Trophoblast cell (in vitro differentiated cells and primary cell): ENCODE results near the gene POLR3H.

Experiments
- DNase-seq, 2 donors: peaks; one replicate each; pipeline ENCODE4 v3.0.0-alpha.2; 2016
- H2AFZ ChIP-seq: 2 replicates; pipeline ENCODE4 v1.6.1; 2013; ENCODE audit warnings: low read length, moderate library complexity, mild to moderate bottlenecking; ENCODE audit not compliant: insufficient read depth, poor library complexity
- H2AK5ac ChIP-seq: 2 replicates; pipeline ENCODE4 v1.6.1; 2013; ENCODE audit warnings: mild to moderate bottlenecking, low read length
- H2BK120ac ChIP-seq: 2 replicates; pipeline ENCODE4 v1.6.1; 2013; ENCODE audit warnings: low read length, mild to moderate bottlenecking, moderate library complexity; ENCODE audit not compliant: insufficient read depth, poor library complexity
- H2BK12ac ChIP-seq: 2 replicates; pipeline ENCODE4 v1.6.1; 2013; ENCODE audit warnings: mild to moderate bottlenecking, low read length, moderate library complexity
- H2BK5ac ChIP-seq: 2 replicates; pipeline ENCODE4 v1.6.1; 2013; ENCODE audit warnings: low read length, low read depth, moderate library complexity, mild to moderate bottlenecking; ENCODE audit not compliant: poor library complexity
- H3K14ac ChIP-seq: 2 replicates; pipeline ENCODE4 v1.6.1; 2013; ENCODE audit warnings: mild to moderate bottlenecking, low read length
- H3K18ac ChIP-seq: 2 replicates; pipeline ENCODE4 v1.6.1; 2013; ENCODE audit warnings: mild to moderate bottlenecking, low read length
- H3K23ac ChIP-seq: 2 replicates; pipeline ENCODE4 v1.6.1; 2013; ENCODE audit warnings: low read length
- H3K27ac ChIP-seq: 2 replicates; pipeline ENCODE4 v1.5.1; 2013; ENCODE audit warnings: low read depth, mild to moderate bottlenecking, inconsistent platforms, low read length, moderate library complexity
- H3K27me3 ChIP-seq: 2 replicates; pipeline ENCODE4 v1.6.1; 2013; ENCODE audit warnings: inconsistent platforms, mild to moderate bottlenecking, low read length, moderate library complexity; ENCODE audit not compliant: insufficient read depth
- H3K36me3 ChIP-seq, 2 experiments: 1 replicate in 1 of 2; 2 replicates in 1 of 2; pipeline ENCODE4 v1.6.1; 2013; ENCODE audit warnings: low read length in 2 of 2, mild to moderate bottlenecking in 2 of 2, moderate library complexity in 1 of 2; ENCODE audit not compliant: insufficient read depth in 2 of 2, control insufficient read depth in 1 of 2
- H3K4ac ChIP-seq: 2 replicates; pipeline ENCODE4 v1.6.1; 2013; ENCODE audit warnings: low read depth, mild to moderate bottlenecking, low read length, moderate library complexity
- H3K4me1 ChIP-seq, 2 experiments: 1 replicate in 1 of 2; 2 replicates in 1 of 2; pipeline ENCODE4 v1.6.1; 2013; ENCODE audit warnings: low read length in 2 of 2, mild to moderate bottlenecking in 2 of 2, moderate library complexity in 1 of 2; ENCODE audit not compliant: insufficient read depth in 2 of 2, control insufficient read depth in 1 of 2
- H3K4me2 ChIP-seq: 2 replicates; pipeline ENCODE4 v1.6.1; 2013; ENCODE audit warnings: inconsistent platforms, mild to moderate bottlenecking, low read length, moderate library complexity
- H3K4me3 ChIP-seq: 2 replicates; pipeline ENCODE4 v1.5.1; 2013; ENCODE audit warnings: mild to moderate bottlenecking, low read depth, low read length, inconsistent platforms
- H3K79me1 ChIP-seq: one replicate; pipeline ENCODE4 v1.6.1; 2013; ENCODE audit warnings: low read length
- H3K79me2 ChIP-seq: 2 replicates; pipeline ENCODE4 v1.6.1; 2013; ENCODE audit warnings: low read length, mild to moderate bottlenecking; ENCODE audit not compliant: control insufficient read depth, insufficient read depth, poor library complexity
- H3K9ac ChIP-seq: 2 replicates; pipeline ENCODE4 v1.6.1; 2013; ENCODE audit warnings: mild to moderate bottlenecking, low read length
- H3K9me3 ChIP-seq: 2 replicates; pipeline ENCODE4 v1.6.1; 2013; ENCODE audit warnings: low read depth, mild to moderate bottlenecking, control low read depth, inconsistent platforms, low read length; ENCODE audit not compliant: insufficient read depth
- H4K12ac ChIP-seq: 2 replicates; pipeline ENCODE4 v1.6.1; 2013; ENCODE audit warnings: low read depth, mild to moderate bottlenecking, low read length, moderate library complexity
- H4K8ac ChIP-seq: 2 replicates; pipeline ENCODE4 v1.6.1; 2013; ENCODE audit warnings: low read depth, mild to moderate bottlenecking, low read length, moderate library complexity
- H4K91ac ChIP-seq: one replicate; pipeline ENCODE4 v1.6.1; 2013; ENCODE audit warnings: low read depth, mild to moderate bottlenecking, low read length, moderate library complexity
- WGBS: extraction: QIAGEN DNeasy Blood & Tissue Kit; methylation state at CpG from one replicate; pipeline ENCODE4 v1.1.7; 2013; ENCODE audit warnings: missing lambda C conversion rate; ENCODE audit not compliant: insufficient read length, insufficient coverage; ENCODE audit errors: extremely low coverage; 5-methylcytosine and 5-hydroxymethylcytosine counted together

The POLR3H gene

GRCh38 chr22:41557401-41558240 lies 13.4 kb upstream of the POLR3H start:
- H3K4me1 ChIP-seq, result peaks cover 14 to 24% of the 10 kb centered on the region in 2 experiments
- no peak overlapping the region for H3K18ac ChIP-seq
- H3K79me1 ChIP-seq, result peaks cover 6% of the 10 kb centered on the region
- H3K9me3 ChIP-seq, result no peaks in the 10 kb centered on the region
- no peak overlapping the region for H4K91ac ChIP-seq
- H3K14ac ChIP-seq, result no peak overlapping the region
- H3K27me3 ChIP-seq, result no peaks in the 10 kb centered on the region
- peak overlapping the region; percentile 5 for H2BK12ac ChIP-seq
- no peak overlapping the region for H3K4me2 ChIP-seq
- no peak for DNase-seq
- H3K27ac ChIP-seq, result no peak overlapping the region
- H2AFZ ChIP-seq, result no peak overlapping the region
- H4K8ac ChIP-seq, result no peak overlapping the region
- H2BK5ac ChIP-seq, result no peak overlapping the region
- no peak overlapping the region for H3K23ac ChIP-seq
- no CpG with 5 or more reads among the region's 19 CpGs for WGBS
- H3K4ac ChIP-seq, result no peak overlapping the region
- H2AK5ac ChIP-seq, result peak overlapping the region; percentile 44
- H3K4me3 ChIP-seq, result no peak overlapping the region
- no peak overlapping the region for H2BK120ac ChIP-seq
- H3K9ac ChIP-seq, result no peak overlapping the region
- H3K79me2 ChIP-seq, result peaks cover 2% of the 10 kb centered on the region
- H4K12ac ChIP-seq, result no peak overlapping the region
- H3K36me3 ChIP-seq, result no peaks in the 10 kb centered on the region

GRCh38 chr22:41556561-41556960 lies 12.3 kb upstream of the POLR3H start:
- Histone ChIP-seq H4K8ac (no peak overlapping the region), H2AK5ac (no peak overlapping the region), H3K4me1 (peaks cover 7 to 16% of the 10 kb centered on the region in 2 experiments), H3K79me2 (peaks cover under 1% of the 10 kb centered on the region), H4K12ac (no peak overlapping the region), H3K79me1 (peaks cover 3% of the 10 kb centered on the region), H4K91ac (no peak overlapping the region), H3K23ac (no peak overlapping the region), H2BK5ac (no peak overlapping the region), H2BK12ac (no peak overlapping the region), H3K4me2 (no peak overlapping the region), H3K18ac (no peak overlapping the region), H3K36me3 (no peaks in the 10 kb centered on the region), H2BK120ac (no peak overlapping the region), H3K27ac (no peak overlapping the region), H2AFZ (no peak overlapping the region), H3K27me3 (no peaks in the 10 kb centered on the region), H3K4me3 (no peak overlapping the region), H3K9ac (no peak overlapping the region), H3K9me3 (no peaks in the 10 kb centered on the region), H3K4ac (no peak overlapping the region), H3K14ac (no peak overlapping the region)
- no peak for DNase-seq
- whole genome bisulfite sequencing, result no CpG with 5 or more reads among the region's 10 CpGs

GRCh38 chr22:41555325-41555982 lies 11.2 kb upstream of the POLR3H start:
- no peak overlapping the region for H2BK5ac ChIP-seq
- H3K9me3 ChIP-seq, result no peaks in the 10 kb centered on the region
- no peak overlapping the region for H2AK5ac ChIP-seq
- no peak overlapping the region for H3K4me3 ChIP-seq
- H3K18ac ChIP-seq, result no peak overlapping the region
- no peak overlapping the region for H3K14ac ChIP-seq
- H4K91ac ChIP-seq, result no peak overlapping the region
- H2BK120ac ChIP-seq, result no peak overlapping the region
- H3K23ac ChIP-seq, result no peak overlapping the region
- H3K4me1 ChIP-seq, result peaks cover 0 to 6% of the 10 kb centered on the region in 2 experiments
- no peak overlapping the region for H4K12ac ChIP-seq
- no peak overlapping the region for H3K4me2 ChIP-seq
- no CpG with 5 or more reads among the region's 7 CpGs for WGBS
- H3K79me1 ChIP-seq, result no peaks in the 10 kb centered on the region
- H4K8ac ChIP-seq, result no peak overlapping the region
- H3K36me3 ChIP-seq, result no peaks in the 10 kb centered on the region
- no peaks in the 10 kb centered on the region for H3K79me2 ChIP-seq
- no peak overlapping the region for H3K27ac ChIP-seq
- H3K9ac ChIP-seq, result no peak overlapping the region
- no peaks in the 10 kb centered on the region for H3K27me3 ChIP-seq
- H2AFZ ChIP-seq, result no peak overlapping the region
- DNase-seq, result no peak
- no peak overlapping the region for H3K4ac ChIP-seq
- H2BK12ac ChIP-seq, result no peak overlapping the region

GRCh38 chr22:41551877-41552582 lies 7.8 kb upstream of the POLR3H start:
- H4K91ac ChIP-seq, result no peak overlapping the region
- no peak overlapping the region for H3K4me2 ChIP-seq
- H4K8ac ChIP-seq, result no peak overlapping the region
- H3K36me3 ChIP-seq, result no peaks in the 10 kb centered on the region
- no peaks in the 10 kb centered on the region for H3K27me3 ChIP-seq
- no peak overlapping the region for H3K23ac ChIP-seq
- no peak overlapping the region for H3K9ac ChIP-seq
- H3K14ac ChIP-seq, result no peak overlapping the region
- no peak overlapping the region for H3K4me3 ChIP-seq
- no peak overlapping the region for H2AFZ ChIP-seq
- no peak overlapping the region for H2AK5ac ChIP-seq
- no peak overlapping the region for H2BK5ac ChIP-seq
- no peaks in the 10 kb centered on the region for H3K4me1 ChIP-seq
- H2BK120ac ChIP-seq, result no peak overlapping the region
- no peak overlapping the region for H3K27ac ChIP-seq
- no peak overlapping the region for H3K4ac ChIP-seq
- no peak for DNase-seq
- H2BK12ac ChIP-seq, result no peak overlapping the region
- no peak overlapping the region for H3K18ac ChIP-seq
- H3K79me2 ChIP-seq, result no peaks in the 10 kb centered on the region
- no CpG with 5 or more reads among the region's 11 CpGs for WGBS
- no peaks in the 10 kb centered on the region for H3K9me3 ChIP-seq
- H3K79me1 ChIP-seq, result no peaks in the 10 kb centered on the region
- H4K12ac ChIP-seq, result no peak overlapping the region
